ENCODE results near the gene CYFIP1.

DNA sequence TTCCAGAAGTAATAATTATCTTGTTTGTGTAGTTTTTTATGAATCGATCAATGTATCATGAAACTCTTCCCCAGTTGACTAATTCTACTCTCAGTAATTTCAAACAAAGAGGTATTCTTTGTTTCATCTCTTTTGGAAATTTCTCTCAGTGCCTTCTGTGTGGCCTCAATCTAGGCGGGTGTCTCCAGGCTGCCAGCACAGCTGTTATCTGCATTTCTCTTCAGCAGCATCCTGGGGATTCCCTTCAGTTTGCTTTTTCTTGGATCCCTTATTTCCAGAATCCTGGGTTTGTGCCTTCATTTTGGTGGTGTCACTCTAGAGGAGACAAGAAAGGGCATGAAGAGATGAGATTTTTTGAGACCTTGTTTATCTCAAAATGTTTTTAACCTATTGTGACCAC is 119.0 kb downstream of the CYFIP1 start:
- TF ChIP-seq, protein P1, sequence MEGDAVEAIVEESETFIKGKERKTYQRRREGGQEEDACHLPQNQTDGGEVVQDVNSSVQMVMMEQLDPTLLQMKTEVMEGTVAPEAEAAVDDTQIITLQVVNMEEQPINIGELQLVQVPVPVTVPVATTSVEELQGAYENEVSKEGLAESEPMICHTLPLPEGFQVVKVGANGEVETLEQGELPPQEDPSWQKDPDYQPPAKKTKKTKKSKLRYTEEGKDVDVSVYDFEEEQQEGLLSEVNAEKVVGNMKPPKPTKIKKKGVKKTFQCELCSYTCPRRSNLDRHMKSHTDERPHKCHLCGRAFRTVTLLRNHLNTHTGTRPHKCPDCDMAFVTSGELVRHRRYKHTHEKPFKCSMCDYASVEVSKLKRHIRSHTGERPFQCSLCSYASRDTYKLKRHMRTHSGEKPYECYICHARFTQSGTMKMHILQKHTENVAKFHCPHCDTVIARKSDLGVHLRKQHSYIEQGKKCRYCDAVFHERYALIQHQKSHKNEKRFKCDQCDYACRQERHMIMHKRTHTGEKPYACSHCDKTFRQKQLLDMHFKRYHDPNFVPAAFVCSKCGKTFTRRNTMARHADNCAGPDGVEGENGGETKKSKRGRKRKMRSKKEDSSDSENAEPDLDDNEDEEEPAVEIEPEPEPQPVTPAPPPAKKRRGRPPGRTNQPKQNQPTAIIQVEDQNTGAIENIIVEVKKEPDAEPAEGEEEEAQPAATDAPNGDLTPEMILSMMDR (IDR thresholded peaks at IDR 0.05) = no peak
- no peak for TF ChIP-seq POLR2A (IDR thresholded peaks at IDR 0.05)
- no peak for TF ChIP-seq POLR2AphosphoS5 (IDR thresholded peaks at IDR 0.05)

Data from sigmoid colon (tissue), 4 donors.